HUES64 (cell line): ENCODE data around the gene DNAJA4.
"Not testable (repeated sequence)": the region's sequence is repeated elsewhere in the genome, so short reads cannot be mapped to it uniquely, and the experiment has no call there.

ENCODE experiments used
- H3K27ac ChIP-seq: 2 replicates; pipeline ENCODE4 v1.7.0; 2013; ENCODE audit warnings: low read depth, low read length, inconsistent platforms
- H3K27me3 ChIP-seq: 2 replicates; pipeline ENCODE4 v1.6.1; 2013; ENCODE audit warnings: mild to moderate bottlenecking, low read length; ENCODE audit not compliant: insufficient read depth
- H3K36me3 ChIP-seq: 2 replicates; pipeline ENCODE4 v1.6.1; 2013; ENCODE audit warnings: mild to moderate bottlenecking, low read length; ENCODE audit not compliant: insufficient read depth
- H3K4me1 ChIP-seq: 2 replicates; pipeline ENCODE4 v1.6.1; 2013; ENCODE audit warnings: mild to moderate bottlenecking, low read length, moderate library complexity; ENCODE audit not compliant: insufficient read depth
- H3K4me3 ChIP-seq: 2 replicates; pipeline ENCODE4 v1.5.1; 2013; ENCODE audit warnings: mild to moderate bottlenecking, low read length, moderate library complexity
- H3K9ac ChIP-seq: 2 replicates; pipeline ENCODE4 v1.6.1; 2013; ENCODE audit warnings: mild to moderate bottlenecking, low read depth, low read length
- H3K9me3 ChIP-seq: 2 replicates; pipeline ENCODE4 v1.6.1; 2013; ENCODE audit warnings: low read depth, low read length; ENCODE audit not compliant: insufficient read depth
- WGBS: fragments of 150-250, 120-280 bp; methylation state at CpG from one replicate; pipeline ENCODE4 v1.1.7; 2013; ENCODE audit warnings: missing lambda C conversion rate; 5-methylcytosine and 5-hydroxymethylcytosine counted together

Gene DNAJA4

GRCh38 chr15:78245392-78245791 lies 19.0 kb upstream of the DNAJA4 start:
- H3K9ac ChIP-seq, H3K4me1 ChIP-seq, H3K27me3 ChIP-seq, H3K36me3 ChIP-seq, H3K27ac ChIP-seq, H3K4me3 ChIP-seq, H3K9me3 ChIP-seq: not testable (repeated sequence)
- 93% methylated on average over 13 of the region's 14 CpGs for WGBS

- WGBS = 95% methylated on average over 39 of the region's 39 CpGs
Measured at GRCh38 chr15:78245976-78246620, 18.3 kb upstream of the DNAJA4 start.

GRCh38 chr15:78247911-78248310 lies 16.5 kb upstream of the DNAJA4 start:
- Histone ChIP-seq H3K27me3 (no peaks in the 10 kb centered on the region), H3K9me3 (no peaks in the 10 kb centered on the region), H3K9ac (no peak overlapping the region), H3K4me3 (no peak overlapping the region), H3K27ac (no peak overlapping the region), H3K4me1 (peaks cover 6% of the 10 kb centered on the region; the same call in 1 of the 2 replicates), H3K36me3 (no peaks in the 10 kb centered on the region)
- 86% methylated on average over 1 of the region's 1 CpG for WGBS

More at GRCh38 chr15:78245976-78246620, 18.3 kb upstream of the DNAJA4 start:
- not testable (repeated sequence) for H3K9me3 ChIP-seq, H3K27ac ChIP-seq, H3K9ac ChIP-seq, H3K36me3 ChIP-seq, H3K4me1 ChIP-seq, H3K4me3 ChIP-seq, H3K27me3 ChIP-seq

GRCh38 chr15:78249131-78249530 lies 15.2 kb upstream of the DNAJA4 start:
- Histone ChIP-seq H3K4me3 (no peak overlapping the region), H3K9me3 (no peaks in the 10 kb centered on the region), H3K27ac (no peak overlapping the region), H3K27me3 (no peaks in the 10 kb centered on the region), H3K4me1 (no peaks in the 10 kb centered on the region), H3K36me3 (no peaks in the 10 kb centered on the region), H3K9ac (no peak overlapping the region)
- WGBS = 95% methylated on average over 5 of the region's 5 CpGs

- Histone ChIP-seq H3K9ac (no peak overlapping the region), H3K4me1 (no peaks in the 10 kb centered on the region), H3K36me3 (no peaks in the 10 kb centered on the region), H3K9me3 (no peaks in the 10 kb centered on the region), H3K4me3 (no peak overlapping the region), H3K27me3 (no peaks in the 10 kb centered on the region), H3K27ac (no peak overlapping the region)
- WGBS = 84% methylated on average over 9 of the region's 9 CpGs
Measured at GRCh38 chr15:78251136-78251535, 13.2 kb upstream of the DNAJA4 start.

- no peak overlapping the region for H3K4me3 ChIP-seq
- 86% methylated on average over 1 of the region's 1 CpG for WGBS
Measured at GRCh38 chr15:78255421-78256043, 8.8 kb upstream of the DNAJA4 start.

GRCh38 chr15:78256044-78256437 lies 8.3 kb upstream of the DNAJA4 start:
- no peaks in the 10 kb centered on the region for H3K9me3 ChIP-seq
- no peak overlapping the region for H3K9ac ChIP-seq
- H3K4me1 ChIP-seq = no peaks in the 10 kb centered on the region
- H3K4me3 ChIP-seq = no peak overlapping the region
- H3K27ac ChIP-seq = no peak overlapping the region
- no peaks in the 10 kb centered on the region for H3K36me3 ChIP-seq
- no peaks in the 10 kb centered on the region for H3K27me3 ChIP-seq
- 94% methylated on average over 3 of the region's 3 CpGs for WGBS

More at GRCh38 chr15:78255421-78256043, 8.8 kb upstream of the DNAJA4 start:
- H3K27me3 ChIP-seq = no peaks in the 10 kb centered on the region
- H3K36me3 ChIP-seq = no peaks in the 10 kb centered on the region
- H3K27ac ChIP-seq = no peak overlapping the region
- H3K9me3 ChIP-seq = no peaks in the 10 kb centered on the region
- no peaks in the 10 kb centered on the region for H3K4me1 ChIP-seq
- H3K9ac ChIP-seq = no peak overlapping the region

GRCh38 chr15:78257681-78258080 lies 6.7 kb upstream of the DNAJA4 start:
- WGBS = 93% methylated on average over 3 of the region's 3 CpGs
- no peak overlapping the region for H3K27ac ChIP-seq
- H3K9me3 ChIP-seq = no peaks in the 10 kb centered on the region
- peaks cover 1% of the 10 kb centered on the region; the same call in 1 of the 2 replicates for H3K27me3 ChIP-seq
- H3K4me1 ChIP-seq = no peaks in the 10 kb centered on the region
- no peaks in the 10 kb centered on the region for H3K36me3 ChIP-seq
- H3K4me3 ChIP-seq = no peak overlapping the region
- no peak overlapping the region for H3K9ac ChIP-seq

GRCh38 chr15:78259232-78259631 lies 5.1 kb upstream of the DNAJA4 start:
- H3K36me3 ChIP-seq = no peaks in the 10 kb centered on the region
- no peak overlapping the region for H3K27ac ChIP-seq
- 83% methylated on average over 3 of the region's 3 CpGs for WGBS
- no peak overlapping the region for H3K4me3 ChIP-seq
- H3K4me1 ChIP-seq = no peaks in the 10 kb centered on the region
- H3K27me3 ChIP-seq = peaks cover 17% of the 10 kb centered on the region
- no peak overlapping the region for H3K9ac ChIP-seq
- no peaks in the 10 kb centered on the region for H3K9me3 ChIP-seq

GRCh38 chr15:78260489-78260888 lies 3.9 kb upstream of the DNAJA4 start:
- Histone ChIP-seq H3K4me3 (no peak overlapping the region), H3K9me3 (no peaks in the 10 kb centered on the region), H3K27ac (no peak overlapping the region), H3K9ac (no peak overlapping the region), H3K27me3 (peaks cover 28% of the 10 kb centered on the region), H3K4me1 (no peaks in the 10 kb centered on the region), H3K36me3 (no peaks in the 10 kb centered on the region)
- WGBS = 69% methylated on average over 2 of the region's 2 CpGs

- Histone ChIP-seq H3K9me3 (no peaks in the 10 kb centered on the region), H3K27ac (no peak overlapping the region), H3K4me1 (no peaks in the 10 kb centered on the region), H3K36me3 (no peaks in the 10 kb centered on the region), H3K27me3 (peaks cover 32% of the 10 kb centered on the region), H3K4me3 (no peak overlapping the region), H3K9ac (no peak overlapping the region)
- 92% methylated on average over 3 of the region's 3 CpGs for WGBS
Measured at GRCh38 chr15:78261062-78261461, 3.3 kb upstream of the DNAJA4 start.
